GM21786 (cell line): Measurements from ENCODE around the gene DNMT1.
"Not testable (repeated sequence)": the region's sequence is repeated elsewhere in the genome, so short reads cannot be mapped to it uniquely, and the experiment has no call there.

Source experiments
- ATAC-seq: cut with Tn5 transposase; IDR thresholded peaks from one replicate; pipeline ENCODE4 v1.9.1; 2021; ENCODE audit not compliant: unreplicated experiment

Gene DNMT1

GRCh38 chr19:10194500-10195198, at the start of gene DNMT1:
DNMT1 (minus strand) TSS chr19:10194953; CDS start chr19:10194899, 54 bp downstream.
- ATAC-seq, result peak; percentile 73

- ATAC-seq, result no peak
Observed at GRCh38 chr19:10243606-10244005, 48.9 kb upstream of the DNMT1 start.

- ATAC-seq, result not testable (repeated sequence)
Observed at GRCh38 chr19:10241826-10242449, 47.2 kb upstream of the DNMT1 start.

GRCh38 chr19:10238172-10238783, 43.5 kb upstream of the DNMT1 start:
- ATAC-seq, result no peak

GRCh38 chr19:10237702-10238101, 42.9 kb upstream of the DNMT1 start:
- ATAC-seq, result no peak

GRCh38 chr19:10235409-10235808, 40.7 kb upstream of the DNMT1 start:
- not testable (repeated sequence) for ATAC-seq

GRCh38 chr19:10235003-10235402, 40.2 kb upstream of the DNMT1 start:
- no peak for ATAC-seq

GRCh38 chr19:10233946-10234345, 39.2 kb upstream of the DNMT1 start:
- ATAC-seq, result no peak

GRCh38 chr19:10231612-10232228, 37.0 kb upstream of the DNMT1 start:
- ATAC-seq, result no peak

GRCh38 chr19:10230861-10231611, 36.3 kb upstream of the DNMT1 start, which contains the start of gene S1PR2:
S1PR2 (minus strand) TSS chr19:10231331; CDS start chr19:10224905, 6,426 bp downstream.
- ATAC-seq, result no peak

- no peak for ATAC-seq
Observed at GRCh38 chr19:10230173-10230860, 35.6 kb upstream of the DNMT1 start.

- no peak for ATAC-seq
Observed at GRCh38 chr19:10228920-10229319, 34.2 kb upstream of the DNMT1 start.

GRCh38 chr19:10228393-10228792, 33.6 kb upstream of the DNMT1 start:
- ATAC-seq, result no peak

- ATAC-seq, result no peak
Observed at GRCh38 chr19:10227026-10227971, 32.5 kb upstream of the DNMT1 start.

- ATAC-seq, result no peak
Observed at GRCh38 chr19:10226376-10227025, 31.7 kb upstream of the DNMT1 start.

- ATAC-seq, result no peak
Observed at GRCh38 chr19:10226021-10226375, 31.2 kb upstream of the DNMT1 start.

- no peak for ATAC-seq
Observed at GRCh38 chr19:10224337-10224736, 29.6 kb upstream of the DNMT1 start.

GRCh38 chr19:10223488-10224213, 28.9 kb upstream of the DNMT1 start:
- no peak for ATAC-seq
